ENCODE results near the gene CFAP126.
"Not testable (repeated sequence)": the region's sequence is repeated elsewhere in the genome, so short reads cannot be mapped to it uniquely, and the experiment has no call there.

Gene CFAP126

GRCh38 chr1:161324020-161324419 is 43.7 kb downstream of the CFAP126 start:
- in situ Hi-C loops (cut with HindIII; ENCODE audit: low pct_ligation_motif_present, low sequenced_read_pairs), result no loop called here
- TF ChIP-seq, protein P1, sequence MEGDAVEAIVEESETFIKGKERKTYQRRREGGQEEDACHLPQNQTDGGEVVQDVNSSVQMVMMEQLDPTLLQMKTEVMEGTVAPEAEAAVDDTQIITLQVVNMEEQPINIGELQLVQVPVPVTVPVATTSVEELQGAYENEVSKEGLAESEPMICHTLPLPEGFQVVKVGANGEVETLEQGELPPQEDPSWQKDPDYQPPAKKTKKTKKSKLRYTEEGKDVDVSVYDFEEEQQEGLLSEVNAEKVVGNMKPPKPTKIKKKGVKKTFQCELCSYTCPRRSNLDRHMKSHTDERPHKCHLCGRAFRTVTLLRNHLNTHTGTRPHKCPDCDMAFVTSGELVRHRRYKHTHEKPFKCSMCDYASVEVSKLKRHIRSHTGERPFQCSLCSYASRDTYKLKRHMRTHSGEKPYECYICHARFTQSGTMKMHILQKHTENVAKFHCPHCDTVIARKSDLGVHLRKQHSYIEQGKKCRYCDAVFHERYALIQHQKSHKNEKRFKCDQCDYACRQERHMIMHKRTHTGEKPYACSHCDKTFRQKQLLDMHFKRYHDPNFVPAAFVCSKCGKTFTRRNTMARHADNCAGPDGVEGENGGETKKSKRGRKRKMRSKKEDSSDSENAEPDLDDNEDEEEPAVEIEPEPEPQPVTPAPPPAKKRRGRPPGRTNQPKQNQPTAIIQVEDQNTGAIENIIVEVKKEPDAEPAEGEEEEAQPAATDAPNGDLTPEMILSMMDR (IDR thresholded peaks at IDR 0.05; ENCODE audit: low read depth, low read length, missing control alignments), result no peak
- Histone ChIP-seq H3K36me3 (replicated peaks) (peaks cover 20% of the 10 kb centered on the region), H3K27me3 (replicated peaks) (no peaks in the 10 kb centered on the region), H3K4me3 (ENCODE audit: low read depth, low read length) (no peak overlapping the region), H3K27ac (no peak overlapping the region)
- no peak for DNase-seq

DNA sequence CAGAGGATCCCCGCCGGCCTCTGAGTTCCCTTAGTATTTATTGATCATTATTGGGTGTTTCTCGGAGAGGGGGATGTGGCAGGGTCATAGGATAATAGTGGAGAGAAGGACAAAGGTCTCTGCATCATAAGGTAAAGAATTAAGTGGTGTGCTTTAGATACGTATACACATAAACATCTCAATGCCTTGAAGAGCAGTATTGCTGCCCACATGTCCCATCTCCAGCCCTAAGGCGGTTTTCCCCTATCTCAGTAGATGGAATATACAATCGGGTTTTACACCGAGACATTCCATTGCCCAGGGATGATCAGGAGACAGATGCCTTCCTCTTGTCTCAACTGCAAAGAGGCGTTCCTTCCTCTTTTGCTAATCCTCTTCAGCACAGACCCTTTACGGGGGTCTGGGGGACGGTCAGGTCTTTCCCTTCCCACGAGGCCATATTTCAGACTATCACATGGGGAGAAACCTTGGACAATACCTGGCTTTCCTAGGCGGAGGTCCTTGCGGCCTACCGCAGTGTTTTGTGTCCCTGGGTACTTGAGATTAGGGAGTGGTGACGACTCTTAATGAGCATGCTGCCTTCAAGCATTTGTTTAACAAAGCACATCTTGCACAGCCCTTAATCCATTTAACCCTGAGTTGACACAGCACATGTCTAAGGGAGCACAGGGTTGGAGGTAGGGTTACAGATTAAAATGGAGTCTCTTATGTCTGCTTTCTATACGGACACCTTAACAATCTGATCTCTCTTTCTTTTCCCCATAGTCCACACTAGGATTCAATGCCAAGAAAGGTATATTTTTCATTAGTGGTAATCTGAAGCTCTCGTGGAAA is 51.6 kb downstream of the CFAP126 start:
- H3K4me3 ChIP-seq (ENCODE audit: low read depth, low read length); in situ Hi-C loops (cut with HindIII; ENCODE audit: low pct_ligation_motif_present, low sequenced_read_pairs); DNase-seq; H3K27me3 ChIP-seq (replicated peaks); H3K27ac ChIP-seq; H3K36me3 ChIP-seq (replicated peaks): not testable (repeated sequence)
